Chondrocyte (in vitro differentiated cells): Measurements from ENCODE around the gene MAML2. TPM values are rescaled to one million over a fixed set of nuclear protein-coding genes. Genes with fewer than 3 reads are reported as not detected.

ENCODE experiments used
- DNase-seq: peaks from one replicate; pipeline ENCODE4 v3.0.0; 2021; ENCODE audit warnings: mixed read lengths, low spot score
- H3K27ac Mint-ChIP-seq: one replicate; pipeline ENCODE4 v1.8.0; 2021; ENCODE audit warnings: mild to moderate bottlenecking, moderate library complexity, mixed read lengths; ENCODE audit not compliant: unreplicated experiment
- H3K27me3 Mint-ChIP-seq: 2 replicates; pipeline ENCODE4 v1.8.0; 2021; ENCODE audit warnings: low read depth, mixed read lengths
- H3K36me3 Mint-ChIP-seq: 2 replicates; pipeline ENCODE4 v1.8.0; 2021; ENCODE audit warnings: low read depth, mixed read lengths
- H3K4me1 Mint-ChIP-seq: 2 replicates; pipeline ENCODE4 v1.8.0; 2021; ENCODE audit warnings: low read depth, mild to moderate bottlenecking, mixed read lengths
- H3K4me3 Mint-ChIP-seq: one replicate; pipeline ENCODE4 v1.8.0; 2021; ENCODE audit warnings: mild to moderate bottlenecking, moderate library complexity, mixed read lengths; ENCODE audit not compliant: unreplicated experiment
- H3K9me3 Mint-ChIP-seq: 2 replicates; pipeline ENCODE4 v1.8.0; 2021; ENCODE audit warnings: low read depth, mixed read lengths
- CTCF ChIP-seq: fragments of 200-600 bp; sonication (generic); IDR thresholded peaks from 2 replicates; pipeline ENCODE4 v1.5.0; 2021; ENCODE audit warnings: antibody characterized with exemption, mild to moderate bottlenecking, moderate library complexity
- total RNA-seq: library from RNA; stranded (reverse); gene quantifications from 3 replicates; pipeline ENCODE4 v1.2.1, GENCODE V29; 2021

Gene MAML2
- total RNA-seq, 1 donor from 2014 or later = 19.0 TPM

- H3K36me3 Mint-ChIP-seq = no peaks in the 10 kb centered on the region
- no peak for DNase-seq
- no peak overlapping the region for H3K4me3 Mint-ChIP-seq
- H3K27ac Mint-ChIP-seq = peak overlapping the region; percentile 97
- TF ChIP-seq CTCF = no peak
- peaks cover 77% of the 10 kb centered on the region for H3K4me1 Mint-ChIP-seq
- H3K9me3 Mint-ChIP-seq = no peaks in the 10 kb centered on the region
- no peaks in the 10 kb centered on the region for H3K27me3 Mint-ChIP-seq
Measured at GRCh38 chr11:96159968-96160367, 183.0 kb downstream of the MAML2 start.

DNA sequence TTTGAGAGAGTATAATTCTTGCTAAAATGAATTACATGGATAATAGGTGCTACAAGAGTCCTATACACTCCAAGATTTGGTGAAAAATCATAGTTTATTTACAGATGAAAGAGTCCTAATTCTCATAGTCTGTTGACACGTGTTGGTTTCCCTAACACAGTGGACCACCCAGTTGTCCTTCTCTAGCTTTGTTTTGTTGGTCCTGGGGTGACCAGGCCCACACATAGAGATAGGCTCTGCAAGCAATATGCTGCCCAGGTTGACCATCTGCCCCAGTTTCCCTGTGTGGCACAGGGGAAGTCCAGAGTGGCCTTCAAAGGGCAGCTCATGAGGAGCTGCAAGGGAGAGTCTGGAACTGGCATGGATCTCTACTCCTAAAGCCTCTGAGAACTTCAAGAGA lies 184.9 kb downstream of the MAML2 start:
- no peaks in the 10 kb centered on the region for H3K36me3 Mint-ChIP-seq
- H3K4me3 Mint-ChIP-seq = no peak overlapping the region
- peak overlapping the region; percentile 30 for H3K27ac Mint-ChIP-seq
- no peaks in the 10 kb centered on the region for H3K27me3 Mint-ChIP-seq
- H3K9me3 Mint-ChIP-seq = no peaks in the 10 kb centered on the region
- no peak for TF ChIP-seq CTCF
- no peak for DNase-seq
- peaks cover 78% of the 10 kb centered on the region for H3K4me1 Mint-ChIP-seq

DNA sequence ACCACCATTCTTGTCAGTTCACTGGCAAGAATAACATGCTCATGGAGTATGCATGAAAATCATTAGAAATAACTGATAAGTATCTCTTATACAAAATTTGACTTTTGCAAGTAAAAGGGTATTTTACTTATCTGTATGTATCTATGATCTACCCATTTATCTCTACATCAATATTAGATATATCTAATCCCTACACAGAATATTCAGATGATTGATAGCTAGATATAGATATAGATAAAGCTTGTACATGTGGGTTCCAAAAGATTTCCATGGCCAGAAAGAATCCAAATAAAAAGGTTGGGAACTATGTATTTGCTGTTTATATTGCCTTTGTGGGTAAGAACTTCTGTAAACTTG lies 185.5 kb downstream of the MAML2 start:
- Mint-ChIP-seq H3K36me3 (no peaks in the 10 kb centered on the region), H3K27ac (peak overlapping the region; percentile 100), H3K9me3 (no peaks in the 10 kb centered on the region), H3K4me3 (no peak overlapping the region), H3K4me1 (peaks cover 76% of the 10 kb centered on the region), H3K27me3 (no peaks in the 10 kb centered on the region)
- no peak for DNase-seq
- peak; percentile 12 for TF ChIP-seq CTCF

DNA sequence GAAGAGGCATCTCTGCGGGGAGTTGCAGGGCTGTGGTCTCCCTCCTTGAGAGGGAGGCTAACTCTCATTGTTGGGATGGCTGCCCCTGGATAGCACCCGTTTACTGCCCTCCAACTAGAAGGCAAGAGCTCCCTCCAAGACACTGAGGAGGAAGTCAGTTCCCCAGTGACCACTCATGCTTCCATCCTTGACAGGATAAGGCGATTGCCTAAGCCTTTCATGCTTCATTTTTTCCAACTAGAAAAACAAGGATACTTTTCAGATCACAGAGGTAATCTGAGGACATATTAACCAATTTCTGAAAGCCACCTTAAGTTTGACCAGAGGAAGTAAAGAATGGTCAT lies 186.6 kb downstream of the MAML2 start:
- no peak for DNase-seq
- no peaks in the 10 kb centered on the region for H3K27me3 Mint-ChIP-seq
- no peak for TF ChIP-seq CTCF
- H3K9me3 Mint-ChIP-seq = no peaks in the 10 kb centered on the region
- H3K4me1 Mint-ChIP-seq = peaks cover 70% of the 10 kb centered on the region
- H3K27ac Mint-ChIP-seq = peak overlapping the region; percentile 100
- H3K36me3 Mint-ChIP-seq = no peaks in the 10 kb centered on the region
- peak overlapping the region; percentile 56 for H3K4me3 Mint-ChIP-seq

DNA sequence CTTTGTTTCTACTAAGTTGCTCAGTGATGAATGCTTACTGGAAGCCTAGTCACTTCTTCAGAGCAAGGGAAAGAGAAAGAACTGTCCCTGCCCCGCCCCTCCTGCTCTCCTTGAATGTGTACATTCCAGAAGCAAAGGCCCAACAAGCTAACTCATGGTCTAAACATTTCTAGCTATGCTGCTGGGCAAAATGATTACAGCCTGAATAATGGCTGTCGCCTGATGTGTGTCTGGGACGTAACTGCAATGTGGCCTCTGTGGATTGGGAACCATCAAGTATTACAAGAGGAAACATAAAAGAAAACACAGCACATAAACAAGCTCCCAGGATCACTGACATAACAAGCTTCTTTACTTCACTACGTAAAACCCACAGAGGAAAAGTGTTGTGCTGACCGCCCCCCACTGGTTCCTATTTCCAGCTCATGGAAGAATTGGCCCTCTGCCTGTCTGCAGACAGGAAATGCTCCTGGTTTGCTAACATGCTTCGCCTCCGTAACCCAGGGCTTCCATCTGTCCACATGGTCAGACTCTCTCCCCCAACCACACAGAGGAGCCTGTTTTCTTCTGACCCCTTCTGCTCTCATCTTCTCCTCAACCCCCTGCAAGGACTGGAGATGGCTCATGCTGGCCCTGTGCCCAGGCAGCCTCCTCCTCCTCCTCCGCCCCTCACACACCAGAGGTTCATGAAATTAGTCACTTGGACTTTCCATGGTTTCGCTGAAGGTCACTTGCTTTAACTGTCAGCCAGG lies 187.2 kb downstream of the MAML2 start:
- no peaks in the 10 kb centered on the region for H3K27me3 Mint-ChIP-seq
- no peaks in the 10 kb centered on the region for H3K9me3 Mint-ChIP-seq
- peak; percentile 76 for TF ChIP-seq CTCF
- DNase-seq = no peak
- no peaks in the 10 kb centered on the region for H3K36me3 Mint-ChIP-seq
- H3K4me3 Mint-ChIP-seq = peak overlapping the region; percentile 56
- H3K27ac Mint-ChIP-seq = peak overlapping the region; percentile 100
- peaks cover 64% of the 10 kb centered on the region for H3K4me1 Mint-ChIP-seq
